Hematopoietic multipotent progenitor cell (in vitro differentiated cells): ENCODE results near the gene MAGI2. TPM values are rescaled to one million over a fixed set of nuclear protein-coding genes. Genes with fewer than 3 reads are reported as not detected.

ENCODE experiments used
- DNase-seq, 3 donors: peaks; one replicate each; pipeline ENCODE4 v3.0.0-alpha.2; 2011 to 2015; ENCODE audit warnings: low read depth in 2 of 3, low spot score in 2 of 3
- total RNA-seq: library from RNA; depleted of rRNA; stranded (reverse); fragments of >200 nt; gene quantifications from one replicate; pipeline ENCODE4 v1.2.3, GENCODE V29; 2012

Gene MAGI2
- total RNA-seq, 1 donor = 2.7 TPM

DNA sequence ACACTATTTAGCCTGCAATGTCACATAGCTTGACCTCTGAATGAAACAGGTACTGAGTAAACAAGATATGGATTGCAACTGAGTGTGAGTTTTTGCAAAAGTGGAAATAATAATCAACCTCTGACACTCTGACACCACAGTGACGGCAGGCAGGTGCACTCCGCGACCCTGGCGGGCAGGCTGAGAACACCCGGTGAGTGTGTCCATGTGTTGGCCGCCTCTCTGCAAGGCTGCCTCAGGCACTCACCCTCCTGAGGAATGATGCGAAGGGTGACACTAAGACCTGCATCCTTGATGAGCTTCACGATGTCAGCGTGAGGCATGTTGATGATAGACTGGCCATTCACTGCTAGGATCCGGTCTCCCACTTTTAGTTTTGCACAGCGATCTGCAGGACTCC, 1318.7 kb downstream of the MAGI2 start:
- no peak for DNase-seq

GRCh38 chr7:78134256-78134655, 1319.2 kb downstream of the MAGI2 start:
- DNase-seq = peak in 1 of 3 donors; percentile 3

DNA sequence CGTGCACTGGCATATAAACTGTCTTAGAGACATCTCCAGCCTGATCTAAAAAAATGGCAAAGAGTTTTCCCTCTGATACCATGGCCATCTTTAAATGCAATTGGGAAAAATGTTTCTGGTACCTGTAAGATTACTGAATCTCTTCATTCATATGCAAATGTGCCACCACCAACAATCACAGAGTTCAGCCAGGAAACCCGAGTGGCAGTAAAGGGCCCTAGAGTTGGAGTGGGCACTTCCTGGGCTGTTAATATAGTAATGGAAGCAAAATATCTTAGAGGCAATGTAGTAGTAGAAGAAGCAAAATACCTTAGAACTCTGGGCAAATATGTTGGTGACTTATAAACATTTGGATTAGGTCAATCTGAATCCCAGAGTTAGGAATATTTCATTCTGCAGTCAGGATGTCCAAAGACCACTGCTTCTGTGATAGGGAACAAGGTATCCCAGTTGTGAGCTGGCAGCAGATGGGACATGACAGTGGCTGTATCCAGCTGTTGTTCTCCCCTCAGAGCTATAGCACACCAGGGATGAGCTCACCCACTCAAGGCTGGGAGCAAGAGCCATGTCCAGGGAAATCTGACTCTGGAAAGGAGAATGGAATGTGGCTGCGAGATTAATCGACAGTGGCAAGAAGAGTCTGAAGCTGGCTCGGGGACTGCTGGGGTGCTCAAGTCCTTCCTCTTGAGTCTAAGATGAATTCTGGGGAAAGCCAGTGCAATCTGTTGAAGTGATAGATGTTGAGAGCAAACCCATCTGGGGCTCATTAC, 1322.8 kb downstream of the MAGI2 start:
- no peak for DNase-seq

- no peak for DNase-seq
These were observed 1323.6 kb downstream of the MAGI2 start for GRCh38 chr7:78129865-78130264.

- DNase-seq = no peak
These were observed 1326.5 kb downstream of the MAGI2 start for GRCh38 chr7:78127009-78127408.

- DNase-seq = no peak
These were observed 1327.6 kb downstream of the MAGI2 start for GRCh38 chr7:78125884-78126283.

DNA sequence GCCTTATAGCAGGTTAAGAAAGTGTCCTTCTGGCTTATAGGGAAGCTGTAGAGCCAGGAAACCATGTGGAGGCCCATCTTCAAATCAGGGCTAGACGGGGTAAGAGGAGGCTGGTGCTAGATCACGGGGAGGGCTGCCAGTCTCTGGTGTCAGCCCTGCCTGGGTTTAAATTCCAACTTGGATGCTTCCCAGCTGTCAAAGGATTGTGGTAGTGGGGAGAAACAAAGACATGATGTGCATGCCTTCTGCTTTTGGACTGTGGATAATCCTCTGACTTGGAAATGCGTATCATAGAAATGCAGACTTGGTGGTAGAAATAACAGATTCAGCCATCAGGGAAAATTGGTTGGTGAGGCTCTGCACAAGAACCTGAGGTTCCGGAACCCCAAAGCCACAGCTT, 1329.3 kb downstream of the MAGI2 start:
- no peak for DNase-seq

- no peak for DNase-seq
These were observed 1331.6 kb downstream of the MAGI2 start for GRCh38 chr7:78121888-78122287.

- DNase-seq = no peak
These were observed 1335.0 kb downstream of the MAGI2 start for GRCh38 chr7:78118470-78118869.

- DNase-seq = no peak
These were observed 1337.6 kb downstream of the MAGI2 start for GRCh38 chr7:78115876-78116275.

DNA sequence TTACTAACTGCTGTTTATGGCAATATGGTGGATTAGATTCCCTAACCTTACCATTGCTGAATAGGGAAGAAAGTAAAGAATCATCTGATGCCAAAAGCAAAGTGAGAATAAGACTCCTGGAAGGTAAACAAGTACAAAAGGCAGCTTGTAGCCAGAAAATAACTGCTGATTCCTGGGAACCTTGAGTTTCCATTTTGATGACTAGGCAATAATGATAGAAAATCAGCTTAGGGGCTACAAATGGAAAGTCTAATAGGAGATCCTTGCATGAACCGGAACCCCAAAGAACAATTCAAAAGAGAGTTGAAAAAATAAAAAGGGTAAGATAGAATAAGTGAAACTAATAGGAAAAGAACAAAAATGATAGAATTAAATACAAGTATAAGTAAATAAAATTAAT, 1338.5 kb downstream of the MAGI2 start:
- no peak for DNase-seq

DNA sequence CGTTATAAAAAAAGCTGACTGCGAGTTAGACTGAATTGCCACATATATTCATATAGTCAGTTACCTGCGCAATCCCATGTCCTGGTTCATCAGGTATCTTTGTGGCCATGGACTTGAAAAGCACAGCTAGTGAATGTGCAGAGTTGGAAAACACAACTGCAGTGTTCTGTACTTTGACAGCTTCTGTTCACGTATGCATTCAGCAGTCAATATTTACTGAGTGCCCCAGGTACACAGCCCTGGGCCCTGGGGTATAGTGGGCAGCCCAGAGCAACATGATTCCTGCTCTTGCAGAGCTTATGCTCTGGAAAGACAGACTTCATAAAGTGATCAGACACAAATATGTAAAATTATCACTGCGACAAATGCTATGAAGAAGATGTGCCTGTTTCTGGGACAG, 1341.0 kb downstream of the MAGI2 start:
- no peak for DNase-seq

- DNase-seq = no peak
These were observed 1342.1 kb downstream of the MAGI2 start for GRCh38 chr7:78111386-78111785.

- DNase-seq = no peak
These were observed 1350.0 kb downstream of the MAGI2 start for GRCh38 chr7:78103475-78103874.

- DNase-seq = no peak
These were observed 1352.4 kb downstream of the MAGI2 start for GRCh38 chr7:78101076-78101475.

DNA sequence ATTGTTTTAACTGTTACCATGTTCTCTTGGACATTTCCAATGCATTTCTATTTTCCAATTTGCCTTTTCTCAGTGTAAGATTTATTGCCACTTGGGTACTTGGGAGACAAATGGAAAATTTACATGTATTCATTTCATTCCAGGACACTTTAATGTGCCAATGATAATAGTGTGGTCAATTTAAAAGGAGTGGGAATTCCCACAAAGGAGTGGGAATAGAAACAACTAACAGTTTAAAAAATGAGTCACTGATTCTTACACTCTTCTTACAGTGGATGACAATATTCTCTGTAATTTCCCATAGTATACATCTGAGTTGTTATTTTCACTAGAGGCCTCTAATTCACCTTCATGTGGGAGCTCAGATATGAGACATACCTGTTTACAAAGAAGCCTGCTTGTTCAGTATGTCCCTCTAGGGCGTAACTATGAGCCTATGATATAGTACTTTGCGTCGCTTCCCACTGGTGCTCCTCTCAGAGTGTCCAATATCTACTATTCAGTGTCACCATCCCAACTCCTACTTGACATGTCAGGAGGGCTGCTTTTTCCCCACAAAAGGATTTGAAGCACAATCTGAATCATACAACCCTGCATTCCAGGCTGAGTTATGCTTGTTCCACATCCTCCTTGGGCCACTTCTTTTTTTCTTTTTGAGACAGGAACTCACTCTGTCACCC, 1353.6 kb downstream of the MAGI2 start:
- DNase-seq = no peak

GRCh38 chr7:78095549-78095948, 1357.9 kb downstream of the MAGI2 start:
- no peak for DNase-seq

DNA sequence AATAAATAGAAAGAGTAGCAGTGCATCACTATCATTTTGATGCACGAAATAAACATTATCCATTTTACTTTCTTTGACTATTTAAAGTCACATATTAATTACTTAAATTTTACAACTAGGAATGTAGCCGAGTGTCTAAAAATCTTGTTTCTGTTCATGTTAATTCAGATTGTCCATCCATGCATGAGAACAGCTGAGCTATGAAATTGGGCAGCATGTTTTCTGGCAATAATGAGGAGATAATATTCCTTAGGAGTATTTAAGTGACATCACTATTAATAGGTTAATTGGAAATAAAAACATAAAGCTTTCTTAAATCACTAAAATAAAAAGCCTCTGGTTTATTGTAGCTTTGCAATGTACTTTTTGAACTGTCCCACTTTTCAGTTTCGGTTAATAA, 1361.1 kb downstream of the MAGI2 start:
- no peak for DNase-seq

DNA sequence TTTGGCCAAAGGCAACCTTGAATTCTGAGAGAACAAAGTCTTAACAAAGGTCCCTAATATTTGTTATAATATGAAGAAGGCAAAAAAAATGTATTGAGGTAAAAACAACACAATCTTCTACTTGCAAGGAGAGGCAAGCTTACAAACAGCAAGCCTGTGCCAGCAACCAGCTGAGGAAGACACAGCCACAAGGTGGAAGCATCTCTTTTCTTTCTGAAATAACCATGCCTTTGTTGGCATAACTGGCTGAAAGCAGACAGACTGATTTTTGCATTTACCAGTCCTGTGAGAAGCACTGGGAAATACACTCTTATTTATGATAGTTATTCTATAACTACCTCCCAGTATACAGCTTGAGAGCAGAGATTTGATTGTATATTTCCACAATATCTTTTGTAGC, 1362.9 kb downstream of the MAGI2 start:
- no peak for DNase-seq

DNA sequence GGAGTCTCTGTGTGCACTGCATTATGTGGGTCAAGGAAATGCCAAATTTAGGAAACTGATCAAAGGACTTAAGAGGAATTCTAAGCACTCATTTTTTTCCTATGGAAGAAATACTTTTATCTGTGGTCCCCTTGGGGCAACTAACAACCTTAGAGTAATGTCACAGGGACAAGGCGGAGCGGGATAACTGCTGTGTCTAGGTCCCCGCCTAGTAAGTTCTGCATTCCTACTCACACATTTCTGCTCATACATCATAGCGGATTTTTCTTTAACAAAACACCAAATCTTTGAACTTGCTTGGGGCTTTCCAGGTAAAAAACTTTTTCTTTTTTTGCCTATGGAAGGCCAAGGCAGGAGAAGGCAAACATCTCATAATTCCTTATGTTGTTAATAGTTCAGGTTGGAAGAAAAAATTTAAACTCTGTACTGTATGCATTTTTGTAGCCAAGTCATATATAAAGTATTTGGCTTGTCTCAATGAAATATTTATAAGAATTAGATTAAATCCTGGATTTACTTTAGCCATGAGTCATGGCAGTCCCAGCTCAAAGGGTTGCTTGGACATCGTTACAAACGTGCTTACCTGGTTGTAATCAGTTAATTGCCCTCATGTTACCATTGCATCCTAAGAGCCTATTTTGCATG, 1369.9 kb downstream of the MAGI2 start:
- DNase-seq = no peak

DNA sequence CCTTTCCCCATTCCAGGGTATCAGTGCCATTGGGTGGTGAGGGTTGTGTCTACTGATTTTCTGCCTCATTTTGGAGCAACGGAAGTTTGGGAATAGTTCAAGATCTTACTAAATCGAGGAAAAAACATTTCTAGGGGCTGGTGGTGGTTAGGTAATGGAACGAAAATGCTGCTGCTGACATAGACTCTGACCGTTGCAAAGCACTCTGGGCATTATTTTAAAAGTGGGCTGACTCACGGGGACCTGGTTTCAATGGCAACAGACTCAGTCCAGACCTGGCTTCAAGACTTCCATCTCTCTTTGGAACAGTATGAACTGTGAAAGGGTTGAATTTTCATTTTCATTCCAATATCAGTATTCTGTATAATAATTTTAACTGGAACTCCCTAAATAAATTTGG, 1370.9 kb downstream of the MAGI2 start:
- DNase-seq = no peak

GRCh38 chr7:78081888-78082287, 1371.6 kb downstream of the MAGI2 start:
- no peak for DNase-seq
